Measurements from ENCODE around the gene CARD18. TPM values are rescaled to one million over a fixed set of nuclear protein-coding genes. Genes with fewer than 3 reads are reported as not detected.
"Not testable (repeated sequence)": the region's sequence is repeated elsewhere in the genome, so short reads cannot be mapped to it uniquely, and the experiment has no call there.

CARD18 gene
- polyA plus RNA-seq, 4 donors: not detected

DNA sequence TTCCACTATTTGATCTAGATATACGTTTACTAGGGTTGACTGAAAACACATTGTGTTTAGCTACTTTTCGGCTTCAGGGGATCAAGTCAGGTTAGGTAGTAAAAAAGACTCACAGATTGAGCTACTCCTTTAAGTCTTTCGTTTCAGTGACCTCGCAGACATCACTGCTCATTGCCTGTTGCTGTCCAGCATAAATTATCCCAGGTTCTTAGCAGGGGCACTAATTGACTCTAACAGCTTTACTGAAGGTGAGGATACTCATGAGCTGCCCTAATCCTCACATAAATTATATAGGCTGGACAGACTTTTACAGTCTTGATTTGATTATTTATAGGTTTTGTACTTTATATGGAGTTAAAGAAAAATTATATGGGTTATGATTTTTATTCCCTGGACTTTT is 3.7 kb downstream of the CARD18 start:
- peak in 1 of 4 donors; percentile 4 for DNase-seq (ENCODE audit: low read depth in 4 of 4, low spot score in 3 of 4)

DNA sequence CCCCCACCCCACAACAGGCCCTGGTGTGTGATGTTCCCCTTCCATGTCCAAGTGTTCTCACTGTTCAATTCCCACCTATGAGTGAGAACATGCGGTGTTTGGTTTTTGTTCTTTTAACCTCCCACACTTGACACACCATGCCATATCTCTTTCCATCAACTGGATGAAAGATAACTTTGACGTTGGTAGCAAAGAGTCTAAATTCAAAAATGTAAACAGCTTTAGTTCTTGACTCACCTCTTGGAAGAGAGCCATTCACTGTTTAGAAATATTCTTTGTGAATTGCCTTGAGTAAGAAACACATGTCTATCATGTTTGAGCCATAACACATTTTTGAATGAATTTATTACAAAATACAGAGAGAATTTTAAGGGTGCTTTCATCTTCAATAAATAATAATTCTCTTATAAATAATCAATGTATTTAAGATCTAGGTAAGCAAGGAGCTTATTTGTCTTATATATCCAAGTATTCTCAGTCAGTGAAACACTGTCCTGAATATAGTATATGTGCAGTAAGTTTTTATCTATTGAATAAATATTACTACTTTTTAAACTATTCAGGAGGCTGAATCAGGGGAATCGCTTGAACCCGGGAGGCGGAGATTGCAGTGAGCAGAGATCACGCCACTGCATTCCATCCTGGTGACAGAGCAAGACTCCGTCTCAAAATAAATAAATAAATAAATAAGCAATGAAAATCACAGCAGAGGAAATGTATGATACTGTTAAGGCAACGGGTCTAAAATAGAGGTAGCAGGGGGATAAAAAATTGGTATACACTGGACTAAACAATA is 6.7 kb downstream of the CARD18 start:
- no peak for DNase-seq (ENCODE audit: low read depth in 4 of 4, low spot score in 3 of 4)

DNA sequence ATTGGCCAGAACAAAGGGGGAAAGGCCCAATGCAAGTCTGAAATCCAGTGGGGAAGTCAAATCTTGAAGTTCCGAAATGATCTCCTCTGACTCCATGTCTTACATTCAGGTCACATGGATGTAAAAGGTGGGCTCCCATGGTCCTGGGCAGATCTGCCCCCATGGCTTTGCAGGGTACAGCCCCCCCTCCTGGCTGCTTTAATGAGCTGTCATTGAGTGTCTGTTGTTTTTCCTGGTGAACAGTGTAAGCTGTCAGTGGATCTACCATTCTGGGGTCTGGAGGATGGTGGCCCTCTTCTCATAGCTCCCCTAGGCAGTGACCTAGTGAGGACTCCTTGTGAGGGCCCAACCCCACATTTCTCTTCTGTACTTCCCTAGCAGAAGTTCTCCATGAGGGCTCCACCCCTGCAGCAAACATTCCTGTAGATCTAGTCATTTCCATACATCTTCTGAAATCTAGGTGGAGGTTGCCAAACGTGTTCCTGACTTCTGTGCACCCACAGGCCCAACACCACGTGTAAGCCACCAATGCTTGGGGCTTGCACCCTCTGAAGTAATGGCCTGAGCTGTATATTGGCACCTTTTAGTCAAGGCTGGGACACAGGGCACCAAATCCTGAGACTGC is 9.3 kb downstream of the CARD18 start:
- no peak for DNase-seq (ENCODE audit: low read depth in 4 of 4, low spot score in 3 of 4)

DNA sequence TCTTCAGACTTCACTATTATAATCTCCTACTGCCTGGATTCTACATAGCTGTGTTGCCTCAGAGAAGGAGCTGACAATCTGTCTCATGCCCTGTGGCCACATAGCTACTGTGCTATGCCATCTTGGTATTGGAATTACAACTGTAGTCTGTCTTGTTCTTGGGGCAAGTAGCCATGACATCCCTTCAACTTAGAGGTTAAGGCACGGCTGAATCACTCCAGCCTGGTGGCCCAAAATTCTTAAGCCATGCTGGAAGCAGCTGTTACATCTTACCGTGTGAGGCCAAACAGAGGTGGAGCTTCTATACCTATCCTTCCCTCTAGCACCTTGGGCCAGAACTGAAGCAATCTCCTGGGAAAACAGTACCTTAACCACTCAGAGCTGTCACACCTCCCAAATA is 14.8 kb downstream of the CARD18 start:
- no peak for DNase-seq (ENCODE audit: low read depth in 4 of 4, low spot score in 3 of 4)

DNA sequence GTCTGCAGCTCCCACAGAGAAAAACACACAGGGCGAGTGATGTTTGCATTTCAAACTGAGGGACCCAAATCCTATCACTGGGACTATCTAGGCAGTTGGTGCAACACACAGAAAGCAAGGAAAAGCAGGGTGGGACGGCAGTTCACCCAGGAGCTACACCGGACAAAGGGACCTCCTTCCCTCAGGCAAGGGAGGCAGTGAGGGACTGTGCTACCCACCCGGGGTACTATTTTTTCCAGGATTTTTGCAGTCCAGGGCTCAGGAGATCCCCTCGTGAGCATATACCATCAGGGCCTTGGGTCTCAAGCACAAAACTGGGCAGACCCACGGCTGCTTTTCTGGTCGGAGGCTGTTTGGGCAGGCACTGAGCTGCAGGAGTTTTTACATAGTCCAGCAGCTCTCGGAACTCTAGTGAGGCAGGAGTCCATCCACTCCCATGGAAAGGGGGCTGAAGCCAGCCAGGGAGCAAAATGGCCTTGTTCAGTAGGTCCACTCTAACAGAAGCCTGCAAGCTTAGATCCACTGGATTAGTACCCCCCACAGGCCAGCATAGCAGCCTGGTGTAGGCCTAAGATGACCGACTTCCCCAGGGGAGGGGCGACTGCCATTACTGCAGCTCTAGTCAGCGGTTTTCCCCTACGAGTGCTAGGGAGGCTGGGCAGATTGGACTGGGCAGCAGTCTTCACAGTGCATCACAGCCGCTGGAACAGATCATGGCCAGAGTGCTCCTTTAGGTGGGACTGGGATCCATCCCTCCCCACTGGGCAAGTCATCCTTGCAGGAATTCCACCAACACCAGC is 28.2 kb downstream of the CARD18 start:
- DNase-seq (ENCODE audit: low read depth in 4 of 4, low spot score in 3 of 4): no peak

DNA sequence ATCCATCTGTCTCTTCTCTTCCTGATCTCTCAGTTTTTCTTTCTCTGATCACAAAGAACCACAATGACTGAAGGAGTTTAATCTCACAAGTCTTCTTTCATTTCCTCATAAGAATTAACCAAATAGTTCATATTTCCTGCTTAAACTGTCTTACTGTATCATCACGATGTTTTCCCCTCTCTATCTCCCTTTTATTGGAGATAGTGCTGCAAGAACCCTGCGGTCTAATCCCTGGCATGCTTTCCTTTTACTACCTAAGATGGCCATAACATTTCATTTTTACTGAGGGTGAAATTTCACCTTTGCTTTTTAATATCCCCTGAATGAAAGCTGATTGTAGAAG is 28.9 kb downstream of the CARD18 start:
- DNase-seq (ENCODE audit: low read depth in 4 of 4, low spot score in 3 of 4): no peak

DNA sequence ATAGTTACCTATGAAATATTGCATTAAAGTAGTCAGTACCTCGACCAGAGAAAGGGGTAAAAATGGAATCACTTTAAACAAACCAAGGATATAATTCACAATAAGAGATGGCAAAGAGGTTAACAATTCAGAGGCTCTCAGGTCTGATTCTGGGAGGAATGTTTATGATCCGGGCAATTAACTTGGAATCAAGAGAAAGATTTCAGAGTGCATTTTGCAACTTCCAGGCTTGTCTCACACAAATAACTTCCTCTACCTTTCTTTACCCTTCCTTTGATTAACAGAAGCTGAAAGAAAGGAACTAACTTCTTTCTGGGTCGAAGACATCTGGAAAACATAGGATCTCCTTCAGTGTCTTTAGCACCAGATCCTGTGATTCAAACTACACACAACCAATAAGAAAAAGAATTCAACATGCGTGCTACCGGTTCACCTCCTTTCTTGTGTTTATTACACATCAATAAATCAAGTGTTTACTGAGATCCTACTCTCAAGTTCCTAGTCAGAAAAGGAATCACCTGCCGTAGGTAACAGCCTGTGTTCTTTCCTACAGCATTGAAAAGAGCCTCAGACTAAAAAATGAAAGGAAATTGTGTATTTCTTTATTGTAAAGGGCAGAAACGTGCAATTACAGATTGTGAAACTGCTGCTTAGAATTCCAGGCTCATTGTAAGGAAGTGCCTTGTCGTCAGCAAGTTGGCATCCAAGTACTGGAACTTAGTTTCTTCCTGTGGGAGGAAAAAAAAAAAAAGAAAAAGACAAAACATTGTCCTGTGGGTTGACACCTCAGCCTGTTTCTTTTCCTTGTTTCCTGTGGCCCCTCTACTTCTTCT is 29.5 kb downstream of the CARD18 start:
- no peak for DNase-seq (ENCODE audit: low read depth in 4 of 4, low spot score in 3 of 4)

DNA sequence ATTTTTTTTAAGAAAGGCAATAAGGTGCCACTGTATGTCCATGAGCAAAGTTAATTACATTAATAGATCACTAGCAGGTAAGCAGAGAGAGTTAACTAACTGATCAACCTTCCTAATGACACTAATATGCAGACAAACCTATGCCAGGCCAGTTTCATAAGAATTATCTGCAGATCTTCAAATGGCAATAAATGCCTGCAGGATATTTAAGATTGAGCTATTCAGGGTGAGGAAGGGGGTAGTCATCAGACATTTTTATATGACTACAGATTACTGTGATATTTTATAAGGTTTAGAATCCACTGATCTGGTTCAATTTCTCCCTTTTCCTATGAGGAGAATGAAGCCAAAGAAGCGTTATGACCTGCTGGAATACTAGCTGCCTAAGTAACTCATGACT is 30.2 kb downstream of the CARD18 start:
- no peak for DNase-seq (ENCODE audit: low read depth in 4 of 4, low spot score in 3 of 4)

DNA sequence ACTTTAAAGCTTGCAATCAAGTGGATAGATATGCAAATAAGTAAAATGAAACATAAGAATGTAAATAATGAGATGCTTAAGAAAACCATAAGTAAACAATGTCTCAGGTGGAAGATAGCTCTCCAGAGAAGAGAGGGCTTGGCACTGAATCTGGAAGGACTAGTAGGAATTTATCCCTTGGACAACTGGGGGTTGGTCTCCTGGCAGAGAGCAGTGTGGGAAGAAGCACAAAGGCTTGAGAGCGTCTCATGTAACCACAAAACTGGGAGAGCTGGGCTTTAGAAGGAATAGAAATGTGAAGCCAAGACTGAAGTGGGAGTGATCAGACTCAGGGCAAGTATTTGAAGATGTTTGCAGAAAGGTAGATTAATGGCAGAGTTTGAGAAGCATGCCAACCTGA is 31.3 kb downstream of the CARD18 start:
- no peak for DNase-seq (ENCODE audit: low read depth in 4 of 4, low spot score in 3 of 4)

DNA sequence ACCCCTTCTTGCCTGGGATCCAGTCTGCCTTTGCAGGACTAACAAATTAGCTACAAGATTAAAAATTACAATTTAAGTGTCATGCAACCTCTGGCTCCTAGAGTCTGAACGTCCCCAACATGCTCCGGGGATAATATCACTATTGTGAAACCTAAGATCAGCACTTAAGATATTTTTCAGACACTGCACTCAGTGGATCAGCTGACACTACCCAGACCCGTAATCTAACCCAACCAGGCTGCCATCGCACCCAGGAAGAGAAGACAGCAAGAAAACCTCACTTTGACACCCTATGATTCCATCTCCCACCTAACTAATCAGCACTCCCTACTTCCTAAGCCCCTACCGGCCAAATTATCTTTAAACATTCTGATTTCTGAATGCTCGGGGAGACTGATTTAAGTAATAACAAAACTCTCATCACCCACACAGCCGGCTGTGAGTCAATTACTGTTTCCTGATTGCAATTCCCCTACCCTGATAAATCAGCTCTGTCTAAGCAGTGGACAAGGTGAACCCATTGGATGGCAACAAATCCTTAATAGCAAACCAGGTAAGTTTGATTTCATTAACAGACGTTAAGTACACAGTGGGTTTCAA is 32.2 kb downstream of the CARD18 start:
- DNase-seq (ENCODE audit: low read depth in 4 of 4, low spot score in 3 of 4): not testable (repeated sequence)

DNA sequence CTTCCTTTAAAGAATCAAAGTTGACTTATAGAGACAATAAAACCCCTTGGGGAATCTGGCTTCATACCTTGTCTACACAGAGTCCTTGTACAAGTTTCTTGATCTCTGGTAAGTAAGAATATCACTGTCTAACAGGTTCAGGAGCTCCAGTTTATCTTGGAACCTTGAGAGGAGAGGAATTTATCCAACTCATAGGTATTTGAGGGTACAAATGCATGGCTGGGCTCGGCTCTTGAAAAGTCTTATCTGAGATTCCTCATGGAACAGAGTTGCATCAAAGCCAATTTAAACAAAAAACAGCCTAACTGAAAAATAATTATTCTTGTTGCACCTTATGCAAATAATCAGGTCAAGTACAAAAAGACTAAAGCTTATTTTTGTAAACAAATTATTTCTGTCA is 33.4 kb downstream of the CARD18 start:
- DNase-seq (ENCODE audit: low read depth in 4 of 4, low spot score in 3 of 4): no peak

DNA sequence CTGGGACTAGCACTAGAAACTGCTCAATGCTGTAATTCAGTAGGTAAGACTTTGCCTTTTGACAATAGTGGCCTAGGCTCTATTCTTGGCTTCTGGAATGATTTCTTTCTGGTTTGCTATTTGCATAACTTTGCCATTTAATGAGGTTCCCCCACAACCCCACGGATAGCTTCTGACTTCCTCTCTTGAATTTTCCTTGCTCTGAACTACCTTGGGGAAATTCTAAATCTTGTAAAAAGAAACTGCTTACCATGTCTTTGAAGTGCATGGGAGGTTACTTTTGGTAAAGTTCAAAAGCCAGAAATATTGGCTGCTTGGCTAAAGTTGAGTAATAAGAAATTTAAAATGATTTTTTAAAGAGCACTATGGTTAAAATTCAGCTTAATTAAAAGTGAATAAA is 35.3 kb downstream of the CARD18 start:
- DNase-seq (ENCODE audit: low read depth in 4 of 4, low spot score in 3 of 4): no peak

DNA sequence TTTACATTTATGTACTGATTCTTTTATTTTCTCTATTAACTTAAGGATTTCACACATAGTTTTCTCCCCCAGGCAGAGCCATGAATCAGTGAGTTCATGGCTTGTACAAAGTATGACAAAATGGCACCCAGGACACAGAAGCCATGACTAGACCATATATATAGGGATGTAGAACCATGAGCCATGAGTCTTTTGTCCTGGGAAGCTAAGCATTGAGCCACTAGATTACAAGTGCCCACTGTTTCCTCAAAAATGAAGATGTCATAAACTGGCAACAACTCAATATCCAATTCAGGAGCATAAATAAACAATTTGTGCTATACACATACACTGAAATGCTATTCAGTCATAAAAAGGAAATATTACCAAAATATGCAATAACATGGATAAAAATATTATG is 36.2 kb downstream of the CARD18 start:
- no peak for DNase-seq (ENCODE audit: low read depth in 4 of 4, low spot score in 3 of 4)

DNA sequence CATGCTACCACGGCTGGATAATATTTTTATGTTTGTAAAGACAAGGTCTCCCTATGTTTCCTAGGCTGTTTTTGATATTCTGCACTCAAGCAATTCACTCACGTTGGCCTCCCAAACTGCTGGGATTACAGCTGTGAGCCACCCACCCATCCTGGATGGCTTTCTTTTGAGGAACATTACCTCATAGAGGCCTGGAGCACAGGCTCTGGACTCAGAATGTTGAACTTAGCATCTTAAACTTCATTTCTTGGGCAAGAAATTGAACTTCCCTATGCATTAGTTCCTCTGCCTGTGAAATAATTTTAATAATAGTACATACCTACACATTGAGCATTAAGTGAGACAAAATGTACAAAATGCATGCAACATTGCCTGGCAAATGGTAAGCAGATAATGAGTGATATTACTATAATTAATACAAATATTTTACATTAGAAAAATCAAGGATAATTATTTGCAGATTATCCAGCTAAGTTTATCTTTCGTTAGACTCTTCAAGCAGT is 37.4 kb downstream of the CARD18 start:
- not testable (repeated sequence) for DNase-seq (ENCODE audit: low read depth in 4 of 4, low spot score in 3 of 4)

DNA sequence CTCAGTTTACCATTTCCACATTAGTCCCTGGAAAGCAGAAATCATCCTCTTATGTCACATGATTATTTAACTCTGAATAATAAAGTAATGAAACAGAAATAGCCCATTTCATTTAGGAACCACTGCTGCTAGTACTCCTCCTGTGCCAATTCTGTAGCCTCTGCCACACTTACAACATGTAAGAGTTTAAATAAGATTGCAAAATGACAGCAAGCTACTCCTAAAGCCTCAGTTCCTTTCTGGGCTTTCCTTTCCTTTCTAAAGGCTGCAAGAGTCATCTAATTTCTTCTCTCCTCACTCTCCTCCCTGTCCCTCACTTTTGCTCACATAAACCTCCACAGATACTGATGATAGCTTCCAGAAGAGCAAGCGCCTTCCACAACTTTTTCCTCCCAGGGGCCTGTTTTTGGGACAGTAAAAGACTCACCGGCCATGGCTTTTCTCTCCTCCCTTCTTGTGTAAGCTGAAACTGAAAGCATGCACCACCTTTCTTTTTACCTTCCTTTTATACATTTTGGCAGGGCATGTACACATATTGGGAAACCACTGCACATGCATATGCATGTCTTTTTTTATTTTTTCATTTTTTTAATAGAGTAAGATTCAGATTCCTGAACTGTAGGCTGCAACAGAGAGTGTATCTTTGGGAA is 38.5 kb downstream of the CARD18 start:
- no peak for DNase-seq (ENCODE audit: low read depth in 4 of 4, low spot score in 3 of 4)

DNA sequence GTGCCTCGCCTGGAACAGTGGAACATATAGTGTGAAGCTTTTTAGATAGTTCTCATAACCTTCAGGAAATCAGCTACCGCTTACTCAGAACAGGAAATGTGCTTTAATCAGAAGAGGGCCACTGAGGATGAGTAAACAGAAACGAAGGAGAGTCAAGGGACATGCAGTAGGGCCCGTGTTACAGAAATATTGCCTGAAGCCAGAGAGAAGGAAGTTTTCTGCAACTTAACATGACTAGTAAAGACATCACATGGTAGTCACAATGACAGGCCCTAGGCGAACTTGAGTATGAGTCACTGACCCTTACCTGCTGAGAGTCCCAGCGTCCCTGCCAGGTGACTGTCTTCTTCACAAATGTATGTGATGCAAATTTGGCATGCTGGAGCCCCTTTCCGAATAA is 39.4 kb downstream of the CARD18 start:
- no peak for DNase-seq (ENCODE audit: low read depth in 4 of 4, low spot score in 3 of 4)

DNA sequence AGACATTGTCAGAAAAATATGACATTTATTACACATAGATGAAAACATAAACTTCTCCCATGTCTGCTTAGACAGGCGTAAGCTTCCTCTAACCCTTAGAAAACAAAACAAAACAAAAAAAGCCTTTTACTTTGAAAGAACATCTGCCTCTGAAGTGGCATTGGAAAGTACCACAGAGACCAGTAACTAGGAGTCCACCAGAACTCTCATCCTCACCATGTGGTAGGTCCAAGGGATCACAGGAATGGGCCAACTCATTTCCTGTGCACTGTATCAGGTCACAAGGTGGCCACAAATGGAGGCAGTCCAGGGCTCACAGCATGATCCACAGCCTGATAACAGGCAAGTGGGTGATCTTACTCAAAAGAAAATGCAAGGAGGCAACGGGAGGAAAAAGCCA is 40.0 kb downstream of the CARD18 start:
- not testable (repeated sequence) for DNase-seq (ENCODE audit: low read depth in 4 of 4, low spot score in 3 of 4)

DNA sequence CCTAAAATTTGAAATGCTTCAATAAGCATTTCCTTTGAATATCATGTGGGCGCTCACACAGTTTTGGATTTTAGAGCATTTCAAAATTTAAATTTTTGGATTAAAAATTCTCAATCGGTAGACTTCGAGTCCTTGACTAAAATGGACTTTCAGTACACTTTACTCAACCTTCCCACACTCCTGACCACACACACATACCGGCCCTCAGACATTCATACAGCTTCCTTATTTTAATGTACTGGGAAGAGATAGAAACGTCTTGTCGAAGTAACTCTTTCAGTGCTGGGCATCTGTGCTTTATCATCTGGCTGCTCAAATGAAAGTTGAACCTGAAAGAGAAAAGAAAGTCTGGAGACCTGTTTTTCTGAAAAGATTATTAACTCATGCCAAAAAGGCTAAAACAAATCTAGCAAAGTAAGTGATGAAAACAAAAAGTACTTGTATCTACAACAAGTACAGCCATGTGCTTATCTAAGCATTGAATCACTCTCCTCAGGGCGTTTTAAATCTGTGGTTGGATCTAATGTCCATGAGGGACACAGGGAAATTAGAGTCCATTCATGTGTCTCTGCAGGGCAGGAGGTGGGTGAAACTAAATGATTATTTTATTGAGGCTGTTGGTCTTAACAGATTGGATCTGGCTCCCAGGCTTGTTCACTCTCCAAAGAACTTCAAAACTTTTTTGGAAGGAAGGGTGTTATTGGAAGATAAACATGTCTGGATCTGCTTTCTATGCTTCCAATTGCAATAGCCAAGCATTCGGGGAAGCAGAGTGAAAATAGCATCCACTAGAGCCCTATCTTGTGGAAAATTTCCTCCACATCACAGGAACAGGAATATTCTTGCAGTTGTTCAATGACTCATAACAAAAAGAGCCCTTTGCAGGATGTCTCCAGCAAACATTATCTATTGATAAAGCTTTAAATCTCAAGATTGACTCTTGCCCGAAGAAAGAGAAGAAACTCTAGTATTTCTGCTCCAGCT is 47.0 kb downstream of the CARD18 start:
- no peak for DNase-seq (ENCODE audit: low read depth in 4 of 4, low spot score in 3 of 4)
